Activated CD4-positive, alpha-beta T cell treated with anti-CD3 and anti-CD28 coated beads, Interleukin-2, Interleukin-6, amounts not matched to agents 100 ng/mL and 50 ng/mL, durations not matched to agents 16 hours and 8 hours (primary cell): ENCODE measurements around the gene ADGRG1.
"Not testable (repeated sequence)": the region's sequence is repeated elsewhere in the genome, so short reads cannot be mapped to it uniquely, and the experiment has no call there.

Experiments
- DNase-seq: peaks from one replicate; pipeline ENCODE4 v3.0.0-alpha.2; 2020

Gene ADGRG1

DNA sequence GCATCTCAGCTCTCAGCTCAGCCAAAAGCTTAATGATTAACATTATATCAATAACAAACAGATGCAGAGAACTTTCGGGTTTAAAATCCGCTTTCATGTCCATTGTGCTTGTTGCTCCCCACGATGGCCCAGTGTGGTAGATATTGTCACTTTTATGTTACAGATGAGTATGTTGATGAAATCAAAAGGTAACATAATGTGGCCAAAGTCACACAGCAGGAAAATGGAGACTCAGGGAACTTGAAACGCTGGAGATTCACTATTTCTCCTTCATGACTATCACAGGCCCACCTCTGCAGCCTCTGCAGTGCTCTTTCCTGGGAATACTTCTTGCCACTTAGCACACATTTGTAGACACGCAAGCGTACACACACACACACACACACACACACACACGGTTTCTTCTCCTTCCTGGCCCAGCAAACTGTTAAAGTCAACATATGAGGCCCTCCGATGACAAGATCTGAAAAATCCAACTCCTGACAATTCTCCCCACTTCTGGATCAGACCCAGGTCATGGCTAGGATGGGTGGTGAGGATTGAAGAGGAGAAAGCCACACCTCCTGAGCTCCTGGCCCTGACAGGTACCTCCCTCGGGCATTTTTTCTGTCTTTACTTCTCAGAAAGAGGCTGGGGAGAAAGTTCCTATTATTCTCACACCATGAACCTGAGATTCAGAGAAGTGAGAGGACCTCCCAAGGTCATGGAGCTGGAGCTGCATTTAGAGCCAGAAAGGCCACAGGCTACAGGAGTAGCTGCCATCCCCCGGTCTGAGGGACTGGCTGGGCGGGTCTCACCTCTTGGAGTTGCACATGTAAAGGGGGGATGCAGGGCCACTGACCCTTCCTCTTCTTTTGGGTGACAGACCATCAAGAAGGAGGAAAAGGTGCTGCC, 75.8 kb downstream of the ADGRG1 start:
- DNase-seq, result no peak

GRCh38 chr16:57704905-57705852, 76.7 kb downstream of the ADGRG1 start:
- no peak for DNase-seq

- DNase-seq, result no peak
Measured at GRCh38 chr16:57706717-57707116, 78.3 kb downstream of the ADGRG1 start.

DNA sequence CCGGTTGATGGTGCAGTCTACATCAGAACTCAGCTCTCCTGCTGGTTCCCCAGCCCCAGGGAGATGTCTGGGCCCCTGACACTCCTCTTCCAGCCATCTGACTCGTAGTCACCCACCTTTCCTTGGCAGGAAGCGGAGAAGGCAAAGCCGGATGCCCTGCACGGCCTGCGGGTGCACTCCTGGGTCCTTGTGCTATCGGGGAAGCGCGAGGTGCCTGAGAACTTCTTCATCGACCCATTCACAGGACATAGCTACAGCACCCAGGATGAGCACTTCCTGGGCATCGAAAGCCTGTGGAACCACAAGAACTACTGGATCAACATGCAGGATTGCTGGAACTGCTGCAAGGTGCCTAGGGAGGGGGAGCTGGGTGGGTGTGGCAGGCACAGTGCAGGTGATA, 78.9 kb downstream of the ADGRG1 start:
- DNase-seq, result no peak

GRCh38 chr16:57708168-57708567, 79.7 kb downstream of the ADGRG1 start:
- no peak for DNase-seq

GRCh38 chr16:57709663-57710062, 81.2 kb downstream of the ADGRG1 start:
- no peak for DNase-seq

DNA sequence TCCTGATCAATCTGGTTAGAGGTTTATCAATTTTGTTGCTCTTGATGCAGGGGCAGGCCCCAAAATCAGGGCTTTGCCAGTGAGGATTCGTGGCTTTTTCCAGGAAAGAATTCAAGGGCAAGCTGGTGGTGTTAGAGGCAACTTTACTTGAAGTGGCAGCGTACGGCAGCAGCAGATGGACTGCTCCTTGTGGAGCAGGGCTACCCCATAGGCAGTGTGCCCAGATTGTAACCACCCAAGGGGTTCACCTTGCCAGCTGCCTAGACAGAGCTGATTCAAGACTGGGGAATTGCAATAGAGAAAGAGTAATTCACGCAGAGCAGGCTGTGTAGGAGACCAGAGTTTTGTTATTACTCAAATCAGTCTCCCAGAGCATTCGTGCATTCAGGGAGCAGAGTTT, 82.9 kb downstream of the ADGRG1 start:
- no peak for DNase-seq

DNA sequence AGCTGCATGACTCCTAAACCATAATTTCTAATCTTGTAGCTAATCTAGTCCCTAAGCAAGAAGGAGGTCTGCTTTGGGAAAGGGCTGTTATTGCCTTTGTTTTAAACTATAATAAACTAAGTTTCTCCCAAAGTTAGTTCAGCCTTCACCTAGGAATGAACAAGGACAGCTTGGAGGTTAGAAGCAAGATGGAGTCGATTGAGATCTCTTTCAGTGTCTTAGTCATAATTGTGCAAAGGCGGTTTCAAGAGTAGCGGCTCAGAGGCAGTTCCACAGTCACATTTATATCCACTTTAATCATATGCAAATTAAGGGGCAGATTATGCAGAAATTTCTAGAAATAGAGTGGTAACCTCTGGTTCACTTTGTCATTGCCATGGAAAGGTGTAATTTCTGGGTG, 83.6 kb downstream of the ADGRG1 start:
- no peak for DNase-seq

DNA sequence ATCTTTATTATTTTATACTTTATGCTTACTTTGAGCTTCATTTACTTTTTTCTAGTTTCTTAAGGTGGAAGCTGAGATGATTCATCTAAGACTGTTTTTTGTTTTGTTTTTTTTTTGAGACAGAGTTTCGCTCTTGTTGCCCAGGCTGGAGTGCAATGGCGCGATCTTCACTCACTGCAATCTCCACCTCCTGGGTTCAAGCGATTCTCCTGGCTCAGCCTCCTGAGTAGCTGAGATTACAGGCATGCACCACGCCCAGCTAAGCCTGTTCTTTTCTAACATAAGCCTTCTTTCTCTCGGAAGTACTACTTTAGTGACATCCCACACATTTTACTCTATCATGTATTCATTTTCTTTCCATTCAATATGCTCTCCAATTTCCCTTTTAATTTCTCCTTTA, 84.1 kb downstream of the ADGRG1 start:
- not testable (repeated sequence) for DNase-seq

DNA sequence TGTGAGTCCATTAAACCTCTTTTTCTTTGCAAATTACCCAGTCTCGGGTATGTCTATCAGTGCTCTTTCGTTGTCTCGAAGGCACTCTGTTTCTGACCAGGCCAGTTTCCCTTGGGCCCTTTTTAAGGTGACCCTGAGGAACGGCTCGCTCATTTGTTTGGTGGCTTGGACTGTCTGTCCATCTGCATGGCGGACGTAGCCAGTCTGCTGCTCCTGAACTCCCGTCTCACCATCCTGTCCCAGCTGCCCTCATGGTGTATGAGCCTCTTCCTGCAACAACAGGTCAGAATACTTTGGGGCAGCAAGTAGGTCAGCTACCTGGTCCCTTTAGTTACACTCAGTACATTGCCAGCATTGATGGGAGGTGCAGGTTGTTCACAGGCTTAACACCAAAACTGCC, 85.2 kb downstream of the ADGRG1 start:
- no peak for DNase-seq

DNA sequence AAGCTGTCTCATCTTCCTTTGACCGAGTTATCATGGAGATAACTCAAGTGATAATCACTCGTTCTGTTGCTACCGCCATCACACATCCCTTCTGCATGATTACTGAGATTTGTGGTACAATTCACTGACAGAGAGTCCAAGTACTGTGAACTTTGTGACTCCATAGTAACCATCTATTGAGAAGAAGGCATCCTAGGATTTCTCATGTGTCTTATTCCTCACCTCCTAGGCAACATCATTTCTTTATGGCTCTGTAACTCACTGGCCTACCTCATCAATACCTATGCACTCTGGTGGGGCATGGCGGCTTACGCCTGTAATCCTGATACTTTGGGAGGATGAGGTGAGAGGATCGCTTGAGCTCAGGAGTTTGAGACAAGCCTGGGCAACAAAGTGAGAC, 85.6 kb downstream of the ADGRG1 start:
- no peak for DNase-seq
